Uterus (tissue), 4 donors: ENCODE results near the gene HEY2. TPM values are rescaled to one million over a fixed set of nuclear protein-coding genes. Genes with fewer than 3 reads are reported as not detected.

Experiments
- DNase-seq, 2 donors: peaks; one replicate each; pipeline ENCODE4 v3.0.0-alpha.2; 2019 to 2020
- H3K27ac ChIP-seq, 2 donors: fragments of 200-600 bp; sonication (generic); 1 replicate in 1 of 2; 2 replicates in 1 of 2; pipeline ENCODE4 v1.5.1; 2016 to 2018
- H3K27me3 ChIP-seq, 2 donors: fragments of 200-600 bp; sonication (generic); one replicate each; pipeline ENCODE4 v1.5.1; 2018 to 2019; ENCODE audit warnings: control low read depth in 1 of 2
- H3K36me3 ChIP-seq, 2 donors: fragments of 200-600 bp; sonication (generic); one replicate each; pipeline ENCODE4 v1.5.1; 2019; ENCODE audit warnings: control low read depth in 1 of 2
- H3K4me1 ChIP-seq, 2 donors: fragments of 200-600 bp; sonication (generic); one replicate each; pipeline ENCODE4 v1.5.1; 2018 to 2019; ENCODE audit warnings: control low read depth in 1 of 2
- H3K4me3 ChIP-seq, 2 donors: fragments of 200-600 bp; sonication (generic); 1 replicate in 1 of 2; 2 replicates in 1 of 2; pipeline ENCODE4 v1.5.1; 2018 to 2019; ENCODE audit warnings: mild to moderate bottlenecking in 1 of 2
- H3K9me3 ChIP-seq, 2 donors: fragments of 200-600 bp; sonication (generic); one replicate each; pipeline ENCODE4 v1.5.1; 2019; ENCODE audit warnings: control low read depth in 1 of 2
- CTCF ChIP-seq, 4 experiments: fragments of 200-600 bp in 2 of 4; fragments of 450-650 bp in 2 of 4; sonication (generic) in 2 of 4; IDR thresholded peaks; one replicate each; pipeline ENCODE4 v1.5.1; 2016 to 2019; ENCODE audit warnings: antibody characterized with exemption in 4 of 4, mild to moderate bottlenecking in 2 of 4, moderate library complexity in 1 of 4
- POLR2A ChIP-seq, 2 donors: fragments of 450-650 bp; IDR thresholded peaks; one replicate each; pipeline ENCODE4 v1.6.1; 2016; ENCODE audit warnings: antibody characterized with exemption in 2 of 2, mild to moderate bottlenecking in 1 of 2, moderate library complexity in 1 of 2
- intact Hi-C: fragments of 100-400 bp; cut with DNase I; formaldehyde crosslinking; loops from one replicate; pipeline ENCODE4 v1.15.1; 2023; ENCODE audit warnings: low total_unique reads
- total RNA-seq, 4 donors: library from RNA; depleted of rRNA in 3 of 4; stranded (reverse); fragments of >200 nt in 3 of 4; gene quantifications; one replicate each; pipeline versions ENCODE4 v1.1.0 to v1.2.4, GENCODE V29; 2014 to 2023
- donor health status: DM: yes; HTN: yes; CAD: no.

HEY2 gene
- total RNA-seq, 4 donors from 2014 or later: under 0.01 to 9.3 (median 6.9) TPM

GRCh38 chr6:125738276-125738675, 11.2 kb upstream of the HEY2 start:
- H3K36me3 ChIP-seq: no peaks in the 10 kb centered on the region
- TF ChIP-seq POLR2A (IDR thresholded peaks at IDR 0.05) (no peak), CTCF (IDR thresholded peaks at IDR 0.05) (no peak)
- intact Hi-C loops: no loop called here
- no peak for DNase-seq
- H3K27ac ChIP-seq: no peak overlapping the region
- H3K4me3 ChIP-seq: no peak overlapping the region
- no peaks in the 10 kb centered on the region for H3K27me3 ChIP-seq
- no peaks in the 10 kb centered on the region for H3K9me3 ChIP-seq
- H3K4me1 ChIP-seq: no peaks in the 10 kb centered on the region

GRCh38 chr6:125739364-125739763, 10.1 kb upstream of the HEY2 start:
- no peaks in the 10 kb centered on the region for H3K9me3 ChIP-seq
- no peaks in the 10 kb centered on the region for H3K4me1 ChIP-seq
- no peaks in the 10 kb centered on the region for H3K27me3 ChIP-seq
- H3K27ac ChIP-seq: no peak overlapping the region
- no peak overlapping the region for H3K4me3 ChIP-seq
- no peaks in the 10 kb centered on the region for H3K36me3 ChIP-seq
- intact Hi-C loops: no loop called here
- DNase-seq: no peak
- TF ChIP-seq POLR2A (IDR thresholded peaks at IDR 0.05): no peak
- no peak for TF ChIP-seq CTCF (IDR thresholded peaks at IDR 0.05)

GRCh38 chr6:125741336-125741735, 8.1 kb upstream of the HEY2 start:
- TF ChIP-seq POLR2A (IDR thresholded peaks at IDR 0.05) (no peak), CTCF (IDR thresholded peaks at IDR 0.05) (no peak)
- no peaks in the 10 kb centered on the region for H3K4me1 ChIP-seq
- DNase-seq: no peak
- no peak overlapping the region for H3K4me3 ChIP-seq
- H3K27ac ChIP-seq: no peak overlapping the region
- no peaks in the 10 kb centered on the region for H3K27me3 ChIP-seq
- H3K9me3 ChIP-seq: no peaks in the 10 kb centered on the region
- intact Hi-C loops: no loop called here
- H3K36me3 ChIP-seq: no peaks in the 10 kb centered on the region

GRCh38 chr6:125742024-125742423, 7.4 kb upstream of the HEY2 start:
- Histone ChIP-seq H3K9me3 (no peaks in the 10 kb centered on the region), H3K4me1 (no peaks in the 10 kb centered on the region), H3K36me3 (no peaks in the 10 kb centered on the region), H3K27me3 (no peaks in the 10 kb centered on the region), H3K4me3 (no peak overlapping the region), H3K27ac (peak overlapping the region in 1 of 2 donors; percentile 5)
- intact Hi-C loops: no loop called here
- DNase-seq: no peak
- TF ChIP-seq CTCF (IDR thresholded peaks at IDR 0.05) (no peak), POLR2A (IDR thresholded peaks at IDR 0.05) (no peak)

GRCh38 chr6:125742464-125743120, 6.8 kb upstream of the HEY2 start:
- DNase-seq: no peak
- Histone ChIP-seq H3K4me1 (no peaks in the 10 kb centered on the region), H3K36me3 (no peaks in the 10 kb centered on the region), H3K27ac (peak overlapping the region in 1 of 2 donors; percentile 5), H3K9me3 (no peaks in the 10 kb centered on the region), H3K27me3 (no peaks in the 10 kb centered on the region), H3K4me3 (no peak overlapping the region)
- intact Hi-C loops: no loop called here
- no peak for TF ChIP-seq POLR2A (IDR thresholded peaks at IDR 0.05)
- no peak for TF ChIP-seq CTCF (IDR thresholded peaks at IDR 0.05)
